AG04449 (cell line): ENCODE results near the gene LARP6.
"Not testable (repeated sequence)": the region's sequence is repeated elsewhere in the genome, so short reads cannot be mapped to it uniquely, and the experiment has no call there.

Experiments
- CTCF ChIA-PET: fragments of 350-600 bp; formaldehyde crosslinking; extraction: SDS; loops from one replicate; lab custom pipeline; 2021; ENCODE audit warnings: antibody characterized with exemption; lab: Yijun Ruan, JAX
- POLR2A ChIA-PET: fragments of 400-600, 350-600 bp; formaldehyde crosslinking; extraction: SDS; loops from one replicate; lab custom pipeline; 2020; ENCODE audit warnings: antibody characterized with exemption, inconsistent platforms; lab: Yijun Ruan, JAX
- DNase-seq: peaks from one replicate; pipeline ENCODE4 v3.0.0-alpha.2; 2010; ENCODE audit warnings: low read depth, low spot score
- H3K4me3 ChIP-seq: 2 replicates; pipeline ENCODE4 v1.5.1; 2011; ENCODE audit warnings: low read depth, mild to moderate bottlenecking, control low read depth, low read length
- CTCF ChIP-seq: IDR thresholded peaks from one replicate; pipeline ENCODE4 v1.5.1; 2011; ENCODE audit warnings: mild to moderate bottlenecking, moderate library complexity, low read length, control low read depth, inconsistent platforms; ENCODE audit not compliant: insufficient read depth; ENCODE audit errors: missing control alignments

LARP6 gene

DNA sequence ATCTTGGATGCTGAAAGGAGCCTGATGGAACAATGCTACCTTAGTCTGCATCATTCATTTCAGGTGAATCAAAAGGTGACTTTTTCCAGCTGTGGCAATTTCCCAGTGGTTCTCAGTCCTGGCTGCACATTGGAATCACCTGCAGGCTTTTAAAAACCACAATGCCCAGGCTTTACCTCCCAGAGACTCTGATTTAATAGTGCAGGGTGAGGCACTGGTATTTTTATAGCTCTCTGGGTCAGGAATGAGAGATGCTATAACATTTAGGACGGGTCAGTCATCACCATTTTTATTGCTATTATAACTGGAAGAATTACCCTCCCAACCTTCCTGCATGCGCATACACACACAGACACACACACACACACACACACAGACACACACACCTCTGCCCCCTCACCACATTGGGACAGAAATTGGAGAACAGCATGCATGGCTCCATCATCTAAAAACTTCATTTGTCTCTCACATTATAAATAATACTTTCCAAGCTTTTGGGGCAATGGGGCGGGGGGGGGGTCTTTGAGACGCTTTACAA lies 41.1 kb downstream of the LARP6 start:
- no peak for TF ChIP-seq CTCF
- POLR2A ChIA-PET, result interaction anchor here (1.3 kb wide), 1 partner anchor 57 kb away, joined by 4 read pairs; no protein-coding TSS in a partner anchor
- no peak for DNase-seq
- CTCF ChIA-PET, result interaction anchor here (0.6 to 10.1 kb wide), 46 partner anchors 9 to 244 kb away, joined by 3 to 203 read pairs (median 8); partner anchors contain the start of genes LRRC49 and UACA
- H3K4me3 ChIP-seq, result no peak overlapping the region

DNA sequence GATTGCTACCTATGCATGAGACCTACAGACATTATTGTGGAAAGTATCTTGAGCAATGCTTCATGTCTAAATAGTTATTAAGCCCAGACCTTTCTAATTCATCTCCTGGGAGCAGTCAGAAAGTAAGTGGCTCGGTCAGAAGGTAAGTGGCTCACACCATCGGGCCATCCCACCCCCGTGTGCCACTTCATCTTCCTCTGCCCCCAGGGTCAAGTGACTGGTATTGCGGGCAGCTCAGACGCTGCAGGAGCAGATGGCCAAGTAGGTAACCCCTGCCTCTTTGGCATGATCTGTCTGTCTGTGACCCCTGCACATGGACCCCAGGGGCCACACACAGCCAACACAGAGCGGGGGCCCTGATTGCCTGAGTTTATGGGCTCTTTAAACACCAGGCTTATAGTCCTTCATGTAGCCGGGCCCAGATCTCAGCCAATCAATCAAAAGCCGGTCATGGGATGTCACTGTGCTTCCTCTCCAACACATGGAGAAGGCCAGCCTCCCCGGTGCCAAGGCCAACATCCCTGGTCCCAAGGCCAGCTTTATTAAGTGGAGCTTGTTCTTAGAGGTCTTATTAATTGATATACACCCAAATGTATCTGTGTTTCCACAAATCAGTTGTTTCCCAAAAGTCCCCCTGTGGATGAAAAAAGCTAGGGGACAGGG lies 42.9 kb downstream of the LARP6 start:
- TF ChIP-seq CTCF, result no peak
- CTCF ChIA-PET, result interaction anchor here (0.7 to 10.1 kb wide), 51 partner anchors 11 to 205 kb away, joined by 3 to 203 read pairs (median 8); partner anchors contain the start of gene UACA
- POLR2A ChIA-PET, result no interaction called here
- H3K4me3 ChIP-seq, result no peak overlapping the region
- DNase-seq, result no peak

GRCh38 chr15:70806992-70807712 lies 46.8 kb downstream of the LARP6 start:
- H3K4me3 ChIP-seq, result no peak overlapping the region
- ChIA-PET CTCF (interaction anchor here (1.1 to 10.1 kb wide), 4 partner anchors 17 to 127 kb away, joined by 3 to 203 read pairs (median 57); no protein-coding TSS in a partner anchor), POLR2A (no interaction called here)
- TF ChIP-seq CTCF, result no peak
- no peak for DNase-seq

- CTCF ChIA-PET, result interaction anchor here (1.7 to 1.8 kb wide), 2 partner anchors 8 to 20 kb away, joined by 4 to 6 read pairs; no protein-coding TSS in a partner anchor
- DNase-seq, H3K4me3 ChIP-seq, POLR2A ChIA-PET: not testable (repeated sequence)
Observed at GRCh38 chr15:70804388-70804787, 49.6 kb downstream of the LARP6 start.

GRCh38 chr15:70802629-70803028 lies 51.3 kb downstream of the LARP6 start:
- POLR2A ChIA-PET, result no interaction called here
- no peak overlapping the region for H3K4me3 ChIP-seq
- CTCF ChIA-PET, result interaction anchor here (1.0 to 1.8 kb wide), 2 partner anchors 10 to 16 kb away, joined by 3 to 4 read pairs; no protein-coding TSS in a partner anchor
- TF ChIP-seq CTCF, result no peak
- DNase-seq, result no peak

- no peak for TF ChIP-seq CTCF
- no peak overlapping the region for H3K4me3 ChIP-seq
- ChIA-PET POLR2A (interaction anchor here (0.7 kb wide), 1 partner anchor 27 kb away, joined by 3 read pairs; no protein-coding TSS in a partner anchor), CTCF (interaction anchor here (0.9 to 3.7 kb wide), 6 partner anchors 11 to 1326 kb away, joined by 3 to 36 read pairs (median 3); no protein-coding TSS in a partner anchor)
- no peak for DNase-seq
Observed at GRCh38 chr15:70801109-70801508, 52.8 kb downstream of the LARP6 start.
